ENCODE data around the gene LRRC25. TPM values are rescaled to one million over a fixed set of nuclear protein-coding genes. Genes with fewer than 3 reads are reported as not detected.
"Not testable (repeated sequence)": the region's sequence is repeated elsewhere in the genome, so short reads cannot be mapped to it uniquely, and the experiment has no call there.

Gene LRRC25
- total RNA-seq, 2 donors from 2014 or later = 1.6 to 5.5 TPM

GRCh38 chr19:18350490-18350889 is 46.9 kb downstream of the LRRC25 start:
- Histone ChIP-seq H3K27me3 (replicated peaks; ENCODE audit: insufficient read depth) (no peaks in the 10 kb centered on the region), H3K36me3 (no peaks in the 10 kb centered on the region)
- intact Hi-C loops (cut with DNase I) = no loop called here

GRCh38 chr19:18349524-18350128 is 47.8 kb downstream of the LRRC25 start:
- peak; percentile 42 for DNase-seq (ENCODE audit: low spot score)
- no peaks in the 10 kb centered on the region for H3K27me3 ChIP-seq (replicated peaks; ENCODE audit: insufficient read depth)
- H3K36me3 ChIP-seq = no peaks in the 10 kb centered on the region
- intact Hi-C loops (cut with DNase I) = loop anchor here (2.0 kb wide), 1 partner anchor 61 kb away; no protein-coding TSS in a partner anchor
- H3K9me3 ChIP-seq = no peaks in the 10 kb centered on the region
- H3K27ac ChIP-seq = no peak overlapping the region
- WGBS = 44% methylated on average over 12 of the region's 12 CpGs
- H3K4me1 ChIP-seq (replicated peaks) = no peaks in the 10 kb centered on the region
- peak; percentile 47 for TF ChIP-seq POLR2AphosphoS5 (IDR thresholded peaks at IDR 0.05)
- TF ChIP-seq CTCF (IDR thresholded peaks at IDR 0.05) = peak in 3 of 4 experiments; percentile 74 to 92 (median 85)
- TF ChIP-seq POLR2A (IDR thresholded peaks at IDR 0.05) = no peak
- no peak overlapping the region for H3K4me3 ChIP-seq

More at GRCh38 chr19:18350490-18350889, 46.9 kb downstream of the LRRC25 start:
- Histone ChIP-seq H3K4me1 (replicated peaks) (no peaks in the 10 kb centered on the region), H3K27ac (no peak overlapping the region), H3K4me3 (no peak overlapping the region), H3K9me3 (no peaks in the 10 kb centered on the region)
- 87% methylated on average over 9 of the region's 9 CpGs for WGBS
- TF ChIP-seq CTCF (IDR thresholded peaks at IDR 0.05) = no peak
- no peak for TF ChIP-seq POLR2AphosphoS5 (IDR thresholded peaks at IDR 0.05)
- no peak for TF ChIP-seq POLR2A (IDR thresholded peaks at IDR 0.05)
- no peak for DNase-seq (ENCODE audit: low spot score)

GRCh38 chr19:18348818-18349339 is 48.5 kb downstream of the LRRC25 start:
- H3K4me1 ChIP-seq (replicated peaks); H3K36me3 ChIP-seq; H3K27ac ChIP-seq; H3K4me3 ChIP-seq; DNase-seq (ENCODE audit: low spot score); H3K27me3 ChIP-seq (replicated peaks; ENCODE audit: insufficient read depth); H3K9me3 ChIP-seq: not testable (repeated sequence)
- intact Hi-C loops (cut with DNase I) = loop anchor here (2.0 kb wide), 1 partner anchor 62 kb away; no protein-coding TSS in a partner anchor
- 88% methylated on average over 6 of the region's 6 CpGs for WGBS

GRCh38 chr19:18348171-18348570 is 49.3 kb downstream of the LRRC25 start:
- Histone ChIP-seq H3K4me3 (no peak overlapping the region), H3K4me1 (replicated peaks) (no peaks in the 10 kb centered on the region), H3K27me3 (replicated peaks; ENCODE audit: insufficient read depth) (no peaks in the 10 kb centered on the region), H3K36me3 (no peaks in the 10 kb centered on the region), H3K9me3 (no peaks in the 10 kb centered on the region), H3K27ac (no peak overlapping the region)
- no peak for DNase-seq (ENCODE audit: low spot score)
- intact Hi-C loops (cut with DNase I) = loop anchor here (2.0 kb wide), 1 partner anchor 63 kb away; no protein-coding TSS in a partner anchor
- TF ChIP-seq CTCF (IDR thresholded peaks at IDR 0.05) = no peak
- TF ChIP-seq POLR2AphosphoS5 (IDR thresholded peaks at IDR 0.05) = no peak
- TF ChIP-seq POLR2A (IDR thresholded peaks at IDR 0.05) = no peak
- 87% methylated on average over 17 of the region's 17 CpGs for WGBS

- TF ChIP-seq CTCF (IDR thresholded peaks at IDR 0.05) (no peak), POLR2A (IDR thresholded peaks at IDR 0.05) (no peak), POLR2AphosphoS5 (IDR thresholded peaks at IDR 0.05) (no peak)
- intact Hi-C loops (cut with DNase I) = no loop called here
- Histone ChIP-seq H3K9me3 (no peaks in the 10 kb centered on the region), H3K4me1 (replicated peaks) (no peaks in the 10 kb centered on the region), H3K27ac (no peak overlapping the region), H3K4me3 (no peak overlapping the region), H3K36me3 (no peaks in the 10 kb centered on the region), H3K27me3 (replicated peaks; ENCODE audit: insufficient read depth) (no peaks in the 10 kb centered on the region)
- no peak for DNase-seq (ENCODE audit: low spot score)
- 54% methylated on average over 8 of the region's 8 CpGs for WGBS
Observed at GRCh38 chr19:18346091-18346490, 51.3 kb downstream of the LRRC25 start.

Data from prostate gland (tissue), 2 donors.